Naive thymus-derived CD8-positive, alpha-beta T cell (primary cell): ENCODE data around the gene CLDN2. TPM values are rescaled to one million over a fixed set of nuclear protein-coding genes. Genes with fewer than 3 reads are reported as not detected.

Experiments
- polyA plus RNA-seq, 3 donors: library from polyadenylated mRNA; unstranded; fragments of 300-500 nt; fragmentation: Illumina TruSeq; gene quantifications; one replicate each; pipeline ENCODE4 v1.2.3, GENCODE V29; 2021
- total RNA-seq, 8 experiments: library from RNA in 2 of 8; stranded (reverse) in 2 of 8; gene quantifications; one replicate each; pipeline ENCODE4 v1.2.3 and lab custom pipeline; 2021 to 2026

CLDN2 gene
- total and polyA plus RNA-seq, 5 experiments from 2014 or later = not detected

Other genes with a start within 250 kb of the CLDN2 start
- not detected for gene RNF128, start 193.7 kb upstream of the CLDN2 start, total RNA-seq
- not detected for gene RNF128, start 193.7 kb upstream of the CLDN2 start, polyA plus RNA-seq
- gene TBC1D8B, start 117.7 kb upstream of the CLDN2 start, total RNA-seq = 1 to 10 TPM in 1 of 2 experiments, under 1 TPM in 1; 0.88 to 1.7 TPM
- gene TBC1D8B, start 117.7 kb upstream of the CLDN2 start, polyA plus RNA-seq = under 1 TPM in 2 of 3 donors, not detected in 1; 0.13 to 0.25 TPM
- gene RIPPLY1, start 17.1 kb upstream of the CLDN2 start, total RNA-seq = not detected
- gene RIPPLY1, start 17.1 kb upstream of the CLDN2 start, polyA plus RNA-seq = not detected
- 10 to 100 TPM in 1 of 2 experiments, 1 to 10 TPM in 1; 9.5 to 10.6 TPM for gene MORC4, start 79.8 kb downstream of the CLDN2 start, total RNA-seq
- gene MORC4, start 79.8 kb downstream of the CLDN2 start, polyA plus RNA-seq = 1 to 10 TPM; 2.6 to 4.2 (median 2.6) TPM
- gene RBM41, start 198.4 kb downstream of the CLDN2 start, total RNA-seq = 10 to 100 TPM; 21.2 to 22.3 TPM
- gene RBM41, start 198.4 kb downstream of the CLDN2 start, polyA plus RNA-seq = 10 to 100 TPM in 2 of 3 donors, 1 to 10 TPM in 1; 7.6 to 16.3 (median 11.9) TPM